ENCODE measurements around the gene MED29.

DNA sequence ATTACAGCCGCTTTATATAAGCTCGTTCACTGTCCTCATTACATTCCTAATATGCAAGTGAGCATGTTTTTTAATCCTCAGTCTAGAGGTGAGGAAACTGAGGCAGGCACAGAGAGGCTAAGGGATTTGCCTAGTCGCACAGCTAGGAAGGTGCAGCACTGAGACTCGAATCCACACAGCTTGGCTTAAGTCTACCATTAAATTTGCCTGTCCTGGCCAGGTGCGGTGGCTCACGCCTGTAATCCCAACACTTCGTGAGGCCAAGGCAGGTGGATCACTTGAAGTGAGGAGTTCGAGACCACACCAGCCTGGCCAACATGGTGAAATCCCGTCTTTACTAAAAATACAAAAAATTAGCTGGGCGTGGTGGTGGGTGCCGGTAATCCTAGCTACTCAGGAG is 36.5 kb downstream of the MED29 start:
- TF ChIP-seq SIN3A (IDR thresholded peaks at IDR 0.05; ENCODE audit: borderline replicate concordance, insufficient read depth, low read length) = no peak
- TF ChIP-seq, protein P1, sequence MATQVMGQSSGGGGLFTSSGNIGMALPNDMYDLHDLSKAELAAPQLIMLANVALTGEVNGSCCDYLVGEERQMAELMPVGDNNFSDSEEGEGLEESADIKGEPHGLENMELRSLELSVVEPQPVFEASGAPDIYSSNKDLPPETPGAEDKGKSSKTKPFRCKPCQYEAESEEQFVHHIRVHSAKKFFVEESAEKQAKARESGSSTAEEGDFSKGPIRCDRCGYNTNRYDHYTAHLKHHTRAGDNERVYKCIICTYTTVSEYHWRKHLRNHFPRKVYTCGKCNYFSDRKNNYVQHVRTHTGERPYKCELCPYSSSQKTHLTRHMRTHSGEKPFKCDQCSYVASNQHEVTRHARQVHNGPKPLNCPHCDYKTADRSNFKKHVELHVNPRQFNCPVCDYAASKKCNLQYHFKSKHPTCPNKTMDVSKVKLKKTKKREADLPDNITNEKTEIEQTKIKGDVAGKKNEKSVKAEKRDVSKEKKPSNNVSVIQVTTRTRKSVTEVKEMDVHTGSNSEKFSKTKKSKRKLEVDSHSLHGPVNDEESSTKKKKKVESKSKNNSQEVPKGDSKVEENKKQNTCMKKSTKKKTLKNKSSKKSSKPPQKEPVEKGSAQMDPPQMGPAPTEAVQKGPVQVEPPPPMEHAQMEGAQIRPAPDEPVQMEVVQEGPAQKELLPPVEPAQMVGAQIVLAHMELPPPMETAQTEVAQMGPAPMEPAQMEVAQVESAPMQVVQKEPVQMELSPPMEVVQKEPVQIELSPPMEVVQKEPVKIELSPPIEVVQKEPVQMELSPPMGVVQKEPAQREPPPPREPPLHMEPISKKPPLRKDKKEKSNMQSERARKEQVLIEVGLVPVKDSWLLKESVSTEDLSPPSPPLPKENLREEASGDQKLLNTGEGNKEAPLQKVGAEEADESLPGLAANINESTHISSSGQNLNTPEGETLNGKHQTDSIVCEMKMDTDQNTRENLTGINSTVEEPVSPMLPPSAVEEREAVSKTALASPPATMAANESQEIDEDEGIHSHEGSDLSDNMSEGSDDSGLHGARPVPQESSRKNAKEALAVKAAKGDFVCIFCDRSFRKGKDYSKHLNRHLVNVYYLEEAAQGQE (IDR thresholded peaks at IDR 0.05; ENCODE audit: insufficient read depth in 1 of 2, low read depth in 2 of 2, low read length in 2 of 2) = no peak
- no peak for TF ChIP-seq POLR2AphosphoS5 (IDR thresholded peaks at IDR 0.05; ENCODE audit: low read depth, low read length)
- TF ChIP-seq TAF1 (IDR thresholded peaks at IDR 0.05; ENCODE audit: borderline replicate concordance, insufficient read depth, low read length) = no peak
